ENCODE data around the gene PDK2.

The PDK2 gene

GRCh38 chr17:50118828-50119218 lies 23.7 kb downstream of the PDK2 start:
- Histone ChIP-seq H3K4me3 (ENCODE audit: low read depth in 1 of 2, low read length in 2 of 2) (no peak overlapping the region), H3K4me1 (ENCODE audit: insufficient read depth, low read length) (no peaks in the 10 kb centered on the region), H3K27ac (ENCODE audit: low read length) (no peak overlapping the region), H3K9me3 (ENCODE audit: insufficient read depth, low read length, severe bottlenecking) (no peaks in the 10 kb centered on the region), H3K9ac (ENCODE audit: low read depth, low read length) (no peak overlapping the region), H3K36me3 (ENCODE audit: insufficient read depth, low read length) (no peaks in the 10 kb centered on the region), H3K4me2 (ENCODE audit: insufficient read depth, low read length) (no peak overlapping the region), H3K27me3 (ENCODE audit: insufficient read depth, low read length, poor library complexity) (peaks cover 55% of the 10 kb centered on the region), H3K79me2 (ENCODE audit: insufficient read depth, low read length) (no peaks in the 10 kb centered on the region), H2AFZ (ENCODE audit: low read depth, low read length) (no peak overlapping the region), H4K20me1 (ENCODE audit: insufficient read depth, low read length) (no peaks in the 10 kb centered on the region; the same call in none of the 2 replicates)
- ATAC-seq (ENCODE audit: insufficient read depth, low read depth): no peak
- no peak for TF ChIP-seq EZH2 (IDR thresholded peaks at IDR 0.05; ENCODE audit: borderline replicate concordance, low read depth, low read length, severe bottlenecking)
- TF ChIP-seq CTCF (IDR thresholded peaks at IDR 0.05; ENCODE audit: borderline replicate concordance, extremely low read depth, low read length, poor library complexity, severe bottlenecking): no peak
- DNase-seq: no peak

GRCh38 chr17:50120475-50121253 lies 25.5 kb downstream of the PDK2 start:
- Histone ChIP-seq H3K79me2 (ENCODE audit: insufficient read depth, low read length) (no peaks in the 10 kb centered on the region), H3K4me3 (ENCODE audit: low read depth in 1 of 2, low read length in 2 of 2) (no peak overlapping the region), H3K9me3 (ENCODE audit: insufficient read depth, low read length, severe bottlenecking) (no peaks in the 10 kb centered on the region), H3K4me1 (ENCODE audit: insufficient read depth, low read length) (no peaks in the 10 kb centered on the region), H3K9ac (ENCODE audit: low read depth, low read length) (no peak overlapping the region), H4K20me1 (ENCODE audit: insufficient read depth, low read length) (no peaks in the 10 kb centered on the region; the same call in none of the 2 replicates), H3K36me3 (ENCODE audit: insufficient read depth, low read length) (no peaks in the 10 kb centered on the region), H3K4me2 (ENCODE audit: insufficient read depth, low read length) (no peak overlapping the region), H2AFZ (ENCODE audit: low read depth, low read length) (no peak overlapping the region), H3K27me3 (ENCODE audit: insufficient read depth, low read length, poor library complexity) (peaks cover 58% of the 10 kb centered on the region), H3K27ac (ENCODE audit: low read length) (no peak overlapping the region)
- TF ChIP-seq EZH2 (IDR thresholded peaks at IDR 0.05; ENCODE audit: borderline replicate concordance, low read depth, low read length, severe bottlenecking) (no peak), CTCF (IDR thresholded peaks at IDR 0.05; ENCODE audit: borderline replicate concordance, extremely low read depth, low read length, poor library complexity, severe bottlenecking) (no peak)
- no peak for ATAC-seq (ENCODE audit: insufficient read depth, low read depth)
- DNase-seq: no peak

- H3K79me2 ChIP-seq (ENCODE audit: insufficient read depth, low read length): no peaks in the 10 kb centered on the region
These were observed 27.8 kb downstream of the PDK2 start for GRCh38 chr17:50122945-50123344.

More at GRCh38 chr17:50122945-50123344, 27.8 kb downstream of the PDK2 start:
- no peak for ATAC-seq (ENCODE audit: insufficient read depth, low read depth)
- Histone ChIP-seq H3K9me3 (ENCODE audit: insufficient read depth, low read length, severe bottlenecking) (no peaks in the 10 kb centered on the region), H3K27ac (ENCODE audit: low read length) (no peak overlapping the region), H3K4me3 (ENCODE audit: low read depth in 1 of 2, low read length in 2 of 2) (no peak overlapping the region), H3K36me3 (ENCODE audit: insufficient read depth, low read length) (no peaks in the 10 kb centered on the region), H4K20me1 (ENCODE audit: insufficient read depth, low read length) (peaks cover under 1% of the 10 kb centered on the region; the same call in 1 of the 2 replicates), H2AFZ (ENCODE audit: low read depth, low read length) (no peak overlapping the region), H3K4me2 (ENCODE audit: insufficient read depth, low read length) (no peak overlapping the region), H3K9ac (ENCODE audit: low read depth, low read length) (no peak overlapping the region), H3K27me3 (ENCODE audit: insufficient read depth, low read length, poor library complexity) (peaks cover 43% of the 10 kb centered on the region), H3K4me1 (ENCODE audit: insufficient read depth, low read length) (no peaks in the 10 kb centered on the region)
- TF ChIP-seq CTCF (IDR thresholded peaks at IDR 0.05; ENCODE audit: borderline replicate concordance, extremely low read depth, low read length, poor library complexity, severe bottlenecking) (no peak), EZH2 (IDR thresholded peaks at IDR 0.05; ENCODE audit: borderline replicate concordance, low read depth, low read length, severe bottlenecking) (no peak)
- DNase-seq: no peak
